ENCODE data around the gene GPATCH3. TPM values are rescaled to one million over a fixed set of nuclear protein-coding genes. Genes with fewer than 3 reads are reported as not detected.
A peak's percentile ranks its signal among the peaks of the same experiment; 100 is the strongest.
"Not testable (repeated sequence)": the region's sequence is repeated elsewhere in the genome, so short reads cannot be mapped to it uniquely, and the experiment has no call there.

GPATCH3 gene
- polyA plus RNA-seq, 3 donors: 14.8 to 15.0 (median 15.0) TPM

DNA sequence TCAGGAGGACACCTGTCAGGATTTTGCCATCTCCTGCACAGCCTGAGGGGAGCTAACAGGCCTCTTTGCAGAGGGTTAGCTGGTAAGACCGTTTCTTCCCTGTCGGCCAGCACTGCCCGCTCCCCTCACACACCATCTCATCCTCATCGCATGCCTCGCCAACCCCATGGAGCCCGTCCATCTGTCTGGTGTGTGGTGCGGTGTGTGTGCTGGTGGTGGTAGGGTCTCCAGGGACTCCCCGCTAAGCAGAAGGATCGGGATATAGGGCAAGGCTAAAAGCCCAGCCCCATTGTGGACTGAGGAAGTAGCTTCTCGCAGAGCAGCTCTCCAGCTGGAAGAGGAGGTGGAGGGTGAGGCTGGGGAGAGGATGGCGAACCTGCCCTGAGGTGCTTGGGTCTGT lies 44.1 kb downstream of the GPATCH3 start:
- no peak for DNase-seq (ENCODE audit: extremely low read depth in 1 of 11, low read depth in 9 of 11, low spot score in 4 of 11)

DNA sequence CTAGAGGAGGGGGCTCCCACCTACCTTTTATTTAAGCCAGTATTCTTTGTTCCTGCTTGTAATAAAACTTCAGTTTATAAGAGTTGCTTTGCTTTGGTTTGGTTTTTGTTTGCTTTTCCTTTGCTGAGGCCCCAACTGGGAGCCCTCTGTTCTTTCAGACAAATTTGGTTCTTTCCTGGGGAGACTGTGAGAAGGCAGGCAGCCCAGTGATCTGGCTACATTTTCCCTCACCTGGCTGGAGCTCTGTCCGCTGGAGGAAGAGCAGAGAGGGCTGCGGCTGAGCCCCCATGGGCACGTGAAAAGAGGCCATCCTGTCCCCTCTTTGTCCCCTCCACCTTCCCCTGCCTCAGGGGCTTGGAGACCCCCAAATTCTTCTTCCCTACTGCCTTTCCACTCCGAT lies 44.6 kb downstream of the GPATCH3 start:
- no peak for DNase-seq (ENCODE audit: extremely low read depth in 1 of 11, low read depth in 9 of 11, low spot score in 4 of 11)

DNA sequence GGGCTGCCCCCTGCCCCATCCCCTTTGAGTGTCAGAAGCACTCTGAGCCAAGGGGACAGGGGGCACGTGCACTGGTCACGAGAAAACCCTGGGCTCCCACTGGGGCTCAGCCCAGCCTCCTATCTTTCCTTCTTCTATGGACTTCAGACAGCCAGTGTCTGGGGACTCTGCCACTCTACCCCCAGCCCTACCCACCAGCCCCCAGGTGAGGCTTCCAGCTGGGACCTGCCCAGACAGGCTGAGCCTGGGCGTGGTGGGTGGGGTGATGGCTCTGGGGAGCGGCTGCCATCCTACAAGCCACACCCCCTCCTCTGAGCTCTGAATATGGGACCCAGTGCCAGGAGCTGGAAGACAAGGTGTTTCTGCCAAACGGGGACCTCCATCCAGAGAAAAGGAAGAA lies 45.4 kb downstream of the GPATCH3 start:
- DNase-seq (ENCODE audit: extremely low read depth in 1 of 11, low read depth in 9 of 11, low spot score in 4 of 11): no peak

DNA sequence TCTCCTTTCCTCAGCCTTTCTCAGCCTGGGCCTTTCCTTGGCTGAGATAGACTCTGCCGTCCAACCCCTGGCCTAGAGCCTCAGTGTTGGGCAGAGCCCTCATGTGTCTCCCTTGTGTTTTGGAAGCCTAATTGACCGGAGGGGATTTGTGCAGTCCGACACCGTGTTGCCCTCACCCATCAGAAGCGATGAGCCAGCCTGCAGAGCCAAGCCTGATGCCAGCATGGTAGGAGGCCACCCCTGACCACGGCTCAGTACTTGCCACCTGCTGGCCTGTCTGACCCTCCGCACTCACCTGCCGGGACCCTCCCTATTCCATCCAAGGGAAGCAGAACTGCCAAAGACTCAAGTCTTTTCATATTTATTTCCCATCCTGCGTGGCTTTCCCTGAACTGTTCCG lies 46.7 kb downstream of the GPATCH3 start:
- no peak for DNase-seq (ENCODE audit: extremely low read depth in 1 of 11, low read depth in 9 of 11, low spot score in 4 of 11)

DNA sequence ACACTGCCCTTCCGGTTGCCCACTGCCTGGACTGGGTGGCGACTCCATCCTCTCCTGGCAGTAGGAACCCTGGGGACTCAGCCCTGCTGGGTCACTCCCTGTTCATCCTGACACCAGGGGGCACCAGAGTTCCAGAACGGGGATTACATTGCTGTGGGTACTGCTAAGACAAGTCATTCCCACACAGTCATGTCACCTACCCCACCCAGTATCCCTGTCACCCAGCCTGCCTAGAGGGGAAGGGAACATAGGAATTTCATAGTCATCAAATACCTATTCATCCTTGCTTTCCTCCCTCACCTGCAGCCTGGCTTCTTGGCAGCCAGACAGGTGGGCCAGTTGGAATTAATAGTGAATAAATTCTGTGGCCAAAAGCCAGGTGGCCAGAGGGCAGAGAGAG lies 47.1 kb downstream of the GPATCH3 start:
- peak in 8 of 11 donors; percentile 42 to 74 (median 50) for DNase-seq (ENCODE audit: extremely low read depth in 1 of 11, low read depth in 9 of 11, low spot score in 4 of 11)

DNA sequence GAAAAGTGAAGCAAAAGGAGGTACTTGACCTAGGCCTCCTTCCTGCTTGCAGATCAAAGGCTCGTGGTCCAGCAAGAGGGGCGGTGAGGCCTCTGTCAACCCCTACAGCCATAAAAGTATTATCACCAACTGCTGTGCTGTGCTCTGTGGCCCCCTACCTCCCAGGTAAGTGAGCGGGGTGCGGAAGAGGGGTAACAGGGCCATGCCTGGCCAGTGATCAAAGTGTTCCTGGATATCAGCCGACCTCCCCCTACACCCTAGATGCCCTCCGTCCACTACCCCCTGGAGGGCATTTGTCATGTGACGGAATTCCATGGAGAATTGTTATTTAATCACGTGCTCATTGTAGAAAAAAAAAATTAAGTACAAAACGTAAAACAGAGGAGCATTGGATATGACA lies 47.6 kb downstream of the GPATCH3 start:
- no peak for DNase-seq (ENCODE audit: extremely low read depth in 1 of 11, low read depth in 9 of 11, low spot score in 4 of 11)

DNA sequence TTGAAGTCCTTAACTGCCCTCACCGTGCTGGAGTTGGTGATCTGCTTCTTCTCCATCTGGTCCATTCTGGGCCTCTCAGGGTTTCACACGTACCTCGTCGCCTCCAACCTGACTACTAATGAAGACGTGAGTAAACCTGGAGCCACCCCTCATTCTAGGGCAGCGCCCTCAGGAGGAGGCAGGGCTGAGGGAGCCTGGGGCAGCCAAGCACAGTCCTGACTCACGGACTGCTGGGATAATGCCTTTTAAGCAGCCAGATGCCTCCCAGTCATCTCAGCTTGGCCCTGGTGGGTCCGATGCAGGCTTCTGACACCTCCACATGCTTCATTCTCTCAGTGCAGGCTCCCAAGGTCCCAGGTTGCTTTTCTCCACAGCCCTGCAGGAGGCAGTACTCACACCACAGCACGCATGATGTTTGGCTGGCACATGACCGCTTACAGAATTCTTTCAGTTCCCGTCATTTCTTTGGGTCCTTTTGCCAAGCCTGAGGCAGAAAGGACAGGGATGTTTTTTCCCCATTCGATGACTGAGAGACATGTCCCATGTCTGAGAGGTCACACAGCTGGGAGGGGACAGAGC lies 49.1 kb downstream of the GPATCH3 start:
- no peak for DNase-seq (ENCODE audit: extremely low read depth in 1 of 11, low read depth in 9 of 11, low spot score in 4 of 11)

DNA sequence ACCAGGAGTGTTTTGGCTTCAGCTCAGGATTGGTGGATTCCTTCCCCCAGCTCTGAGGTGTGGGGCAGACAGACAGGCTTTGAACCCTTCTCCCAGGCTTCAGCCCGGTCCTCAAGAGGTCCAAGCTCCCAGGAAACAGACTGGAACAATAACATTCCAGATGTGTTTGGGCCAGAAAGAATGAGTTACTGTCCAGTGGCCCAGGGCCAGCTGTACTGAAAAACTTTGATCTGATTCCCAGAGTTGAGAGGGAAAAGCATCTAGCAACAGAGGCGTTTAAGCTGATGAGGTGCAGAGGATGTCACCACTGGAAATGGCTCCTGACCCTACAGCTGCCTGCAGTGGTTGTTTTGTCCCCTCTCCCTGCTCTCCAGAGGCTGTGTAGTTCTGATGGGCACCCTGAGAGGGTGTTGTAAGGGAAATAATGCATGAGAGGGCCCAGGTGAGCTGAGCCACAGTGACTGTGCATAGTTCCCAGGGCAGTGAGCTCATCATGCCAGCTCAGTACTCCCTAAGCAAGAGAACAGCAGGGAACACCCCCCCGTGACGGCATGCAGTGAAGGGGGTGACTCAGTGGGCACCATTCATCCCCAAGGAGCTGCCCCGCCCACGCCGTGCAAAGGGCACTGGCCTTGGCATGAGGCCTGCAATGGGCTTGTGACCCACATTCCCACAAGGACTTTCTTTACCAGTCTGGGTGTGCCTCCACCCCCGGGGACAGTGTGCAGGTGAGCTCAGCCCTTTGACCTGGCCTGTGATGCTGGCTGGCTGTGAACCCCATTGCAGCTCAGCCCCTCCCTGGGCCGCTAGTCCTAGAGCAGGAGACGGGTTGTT lies 51.1 kb downstream of the GPATCH3 start:
- DNase-seq (ENCODE audit: extremely low read depth in 1 of 11, low read depth in 9 of 11, low spot score in 4 of 11): no peak

DNA sequence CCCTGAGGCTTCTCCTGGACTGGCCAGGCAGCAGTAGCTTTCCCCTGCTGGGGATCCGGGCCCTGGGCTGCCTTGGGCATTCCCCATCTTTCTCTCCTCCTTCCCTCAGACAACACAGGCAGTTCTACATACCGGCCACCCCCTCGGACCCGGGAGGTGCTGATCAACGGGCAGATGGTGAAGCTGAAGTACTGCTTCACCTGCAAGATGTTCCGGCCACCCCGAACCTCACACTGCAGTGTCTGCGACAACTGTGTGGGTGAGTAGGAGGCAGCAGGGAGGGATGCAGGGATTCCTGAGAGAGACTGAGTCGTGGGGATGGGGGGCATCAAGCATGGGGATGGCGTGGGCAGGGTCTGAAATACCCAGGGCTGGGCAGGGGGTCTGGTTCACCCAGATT lies 51.8 kb downstream of the GPATCH3 start:
- no peak for DNase-seq (ENCODE audit: extremely low read depth in 1 of 11, low read depth in 9 of 11, low spot score in 4 of 11)

DNA sequence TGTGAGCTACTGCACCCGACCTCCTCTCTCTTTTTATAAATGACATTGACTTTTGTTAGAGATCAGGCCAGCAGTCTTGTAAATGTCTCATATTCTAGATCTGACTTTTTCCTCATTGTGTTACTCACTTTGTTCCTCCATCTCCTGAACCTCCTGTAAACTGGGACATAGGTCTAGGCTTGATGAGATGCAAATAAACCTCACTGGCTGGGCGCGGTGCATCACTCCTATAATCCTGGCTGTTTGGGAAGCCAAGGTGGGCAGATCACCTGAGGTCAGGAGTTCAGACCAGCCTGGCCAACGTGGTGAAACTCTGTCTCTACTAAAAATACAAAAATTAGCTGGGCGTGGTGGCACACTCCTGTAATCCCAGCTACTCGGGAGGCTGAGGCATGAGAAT lies 52.4 kb downstream of the GPATCH3 start:
- not testable (repeated sequence) for DNase-seq (ENCODE audit: extremely low read depth in 1 of 11, low read depth in 9 of 11, low spot score in 4 of 11)

DNA sequence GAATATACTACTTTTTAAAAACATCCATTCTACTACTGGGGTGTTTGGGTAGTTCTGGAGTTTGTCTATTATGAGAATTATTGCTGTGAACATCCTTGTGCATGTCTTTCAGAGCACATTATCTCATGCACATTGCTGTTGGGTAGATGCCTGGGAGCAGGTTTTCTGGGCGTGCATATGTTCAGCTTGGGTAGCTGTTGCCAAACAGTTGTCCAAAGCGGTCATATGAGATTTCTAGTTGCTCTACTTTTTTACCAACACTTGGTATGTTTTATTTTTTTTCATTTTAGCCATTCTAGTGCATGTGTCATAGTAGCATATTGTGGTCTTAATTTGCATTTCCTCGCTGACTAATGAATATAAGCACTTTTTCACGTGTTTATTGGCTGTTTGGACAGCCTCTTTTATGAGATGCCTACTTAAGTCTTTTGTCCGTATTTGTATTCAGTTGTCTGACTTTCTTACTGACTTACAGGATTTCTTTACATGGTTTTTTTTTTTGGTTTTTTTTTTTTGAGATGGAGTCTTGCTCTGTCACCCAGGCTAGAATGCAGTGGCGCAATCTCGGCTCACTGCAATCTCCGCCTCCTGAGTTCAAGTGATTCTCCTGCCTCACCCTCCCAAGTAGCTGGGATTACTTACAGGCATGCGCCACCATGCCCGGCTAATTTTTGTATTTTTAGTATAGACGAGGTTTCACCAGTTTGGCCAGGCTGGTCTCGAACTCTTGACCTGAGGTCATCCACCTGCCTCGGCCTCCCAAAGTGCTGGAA lies 55.7 kb downstream of the GPATCH3 start:
- DNase-seq (ENCODE audit: extremely low read depth in 1 of 11, low read depth in 9 of 11, low spot score in 4 of 11): no peak

Other genes with a start within 250 kb of the GPATCH3 start
- 100 to 1,000 TPM in 2 of 3 donors, 10 to 100 TPM in 1; 95.4 to 107 (median 100) TPM for gene ARID1A, start 204.5 kb downstream of the GPATCH3 start, polyA plus RNA-seq (ENCODE audit: insufficient read length in 3 of 3)
- gene PIGV, start 112.5 kb downstream of the GPATCH3 start, polyA plus RNA-seq (ENCODE audit: insufficient read length in 3 of 3): 10 to 100 TPM; 16.0 to 19.0 (median 16.0) TPM
- 10 to 100 TPM; 18.2 to 24.6 (median 23.2) TPM for gene ZDHHC18, start 73.8 kb downstream of the GPATCH3 start, polyA plus RNA-seq (ENCODE audit: insufficient read length in 3 of 3)
- gene SFN, start 37.3 kb downstream of the GPATCH3 start, polyA plus RNA-seq (ENCODE audit: insufficient read length in 3 of 3): under 1 TPM; 0.53 to 0.63 (median 0.56) TPM
- 10 to 100 TPM; 27.2 to 34.5 (median 30.1) TPM for gene GPN2, start 10.2 kb downstream of the GPATCH3 start, polyA plus RNA-seq (ENCODE audit: insufficient read length in 3 of 3)
- 1 to 10 TPM in 2 of 3 donors, under 1 TPM in 1; 0.72 to 1.3 (median 1.2) TPM for gene NR0B2, start 13.5 kb upstream of the GPATCH3 start, polyA plus RNA-seq (ENCODE audit: insufficient read length in 3 of 3)
- gene NUDC, start 21.3 kb upstream of the GPATCH3 start, polyA plus RNA-seq (ENCODE audit: insufficient read length in 3 of 3): 100 to 1,000 TPM in 1 of 3 donors, 10 to 100 TPM in 2; 87.5 to 108 (median 92.3) TPM
- gene KDF1, start 60.0 kb upstream of the GPATCH3 start, polyA plus RNA-seq (ENCODE audit: insufficient read length in 3 of 3): 10 to 100 TPM in 2 of 3 donors, 1 to 10 TPM in 1; 8.0 to 10.4 (median 10.3) TPM
- gene TRNP1, start 93.2 kb upstream of the GPATCH3 start, polyA plus RNA-seq (ENCODE audit: insufficient read length in 3 of 3): 1 to 10 TPM; 4.6 to 5.4 (median 4.7) TPM
- 1 to 10 TPM in 1 of 3 donors, under 1 TPM in 2; 0.73 to 2.0 (median 0.78) TPM for gene TENT5B, start 112.4 kb upstream of the GPATCH3 start, polyA plus RNA-seq (ENCODE audit: insufficient read length in 3 of 3)